ENCODE data around the gene HUS1B. TPM values are rescaled to one million over a fixed set of nuclear protein-coding genes. Genes with fewer than 3 reads are reported as not detected.
"Not testable (repeated sequence)": the region's sequence is repeated elsewhere in the genome, so short reads cannot be mapped to it uniquely, and the experiment has no call there.

HUS1B gene
- total RNA-seq, 3 donors from 2014 or later = 1.2 to 1.3 (median 1.3) TPM

DNA sequence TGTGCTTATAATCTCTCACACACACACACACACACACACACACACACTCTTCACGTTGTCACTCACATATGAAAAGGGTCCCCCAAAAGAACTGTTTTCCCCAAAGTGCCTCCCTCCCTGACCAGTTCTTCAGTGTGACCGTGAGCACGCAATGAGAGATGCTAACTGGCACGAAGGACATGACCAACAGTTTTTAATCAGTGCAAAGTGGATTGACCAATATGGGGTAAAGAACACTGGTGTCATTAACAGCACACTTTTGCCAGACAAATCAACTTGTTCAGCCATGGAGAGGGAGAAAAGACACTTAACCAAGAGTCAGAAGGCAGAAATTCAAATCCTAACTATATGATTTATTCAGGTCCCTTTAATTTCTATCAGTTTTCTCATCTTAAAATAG, 21.0 kb upstream of the HUS1B start:
- Histone ChIP-seq H3K36me3 (ENCODE audit: low read depth) (no peaks in the 10 kb centered on the region), H3K9me3 (no peaks in the 10 kb centered on the region), H3K4me1 (ENCODE audit: low read depth) (peaks cover 4% of the 10 kb centered on the region), H3K4me3 (no peak overlapping the region)
- intact Hi-C loops (cut with DNase I, micrococcal nuclease) = no loop called here
- ATAC-seq (no peak), DNase-seq (no peak)
- TF ChIP-seq, protein P1, sequence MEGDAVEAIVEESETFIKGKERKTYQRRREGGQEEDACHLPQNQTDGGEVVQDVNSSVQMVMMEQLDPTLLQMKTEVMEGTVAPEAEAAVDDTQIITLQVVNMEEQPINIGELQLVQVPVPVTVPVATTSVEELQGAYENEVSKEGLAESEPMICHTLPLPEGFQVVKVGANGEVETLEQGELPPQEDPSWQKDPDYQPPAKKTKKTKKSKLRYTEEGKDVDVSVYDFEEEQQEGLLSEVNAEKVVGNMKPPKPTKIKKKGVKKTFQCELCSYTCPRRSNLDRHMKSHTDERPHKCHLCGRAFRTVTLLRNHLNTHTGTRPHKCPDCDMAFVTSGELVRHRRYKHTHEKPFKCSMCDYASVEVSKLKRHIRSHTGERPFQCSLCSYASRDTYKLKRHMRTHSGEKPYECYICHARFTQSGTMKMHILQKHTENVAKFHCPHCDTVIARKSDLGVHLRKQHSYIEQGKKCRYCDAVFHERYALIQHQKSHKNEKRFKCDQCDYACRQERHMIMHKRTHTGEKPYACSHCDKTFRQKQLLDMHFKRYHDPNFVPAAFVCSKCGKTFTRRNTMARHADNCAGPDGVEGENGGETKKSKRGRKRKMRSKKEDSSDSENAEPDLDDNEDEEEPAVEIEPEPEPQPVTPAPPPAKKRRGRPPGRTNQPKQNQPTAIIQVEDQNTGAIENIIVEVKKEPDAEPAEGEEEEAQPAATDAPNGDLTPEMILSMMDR (IDR thresholded peaks at IDR 0.05) = no peak

DNA sequence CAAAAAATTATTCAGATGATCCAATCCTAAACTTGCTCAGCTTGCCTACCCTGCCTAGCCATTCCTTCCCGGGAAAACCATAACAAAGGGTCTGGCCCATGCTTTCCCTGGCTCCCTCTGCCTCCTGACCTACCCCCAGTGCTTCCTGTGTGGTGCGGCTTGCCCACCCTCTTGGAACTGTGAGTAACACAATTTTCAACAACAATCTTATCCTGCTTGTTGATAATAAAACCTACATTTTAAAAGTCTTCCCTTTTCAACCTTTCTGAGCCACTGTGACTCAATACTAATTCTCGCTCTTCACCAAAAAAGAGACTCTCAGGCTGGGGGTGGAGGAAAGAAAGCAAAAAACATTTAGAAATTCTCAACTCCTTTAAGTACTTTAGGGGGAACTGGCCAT, 18.1 kb upstream of the HUS1B start:
- no peaks in the 10 kb centered on the region for H3K4me1 ChIP-seq (ENCODE audit: low read depth)
- no peaks in the 10 kb centered on the region for H3K9me3 ChIP-seq

DNA sequence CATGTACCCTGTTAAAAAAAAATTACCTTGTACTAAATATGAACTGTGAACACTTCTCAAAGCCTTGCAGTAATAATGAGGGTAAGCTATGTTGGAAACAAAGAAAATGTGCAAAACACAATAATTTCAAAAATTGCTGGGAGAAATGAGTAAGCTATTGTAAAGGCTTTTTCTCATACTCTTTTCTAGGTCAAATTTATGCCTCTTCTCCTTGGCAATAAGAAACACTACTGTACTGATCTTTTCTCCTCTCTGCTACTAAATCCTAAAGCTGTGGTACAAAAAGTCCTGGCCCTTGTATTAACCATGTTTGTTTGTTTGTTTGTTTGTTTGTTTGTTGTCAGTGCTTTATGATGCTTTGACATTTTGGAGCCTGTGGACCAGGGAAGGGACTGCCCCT, 17.5 kb upstream of the HUS1B start:
- no peaks in the 10 kb centered on the region for H3K9me3 ChIP-seq
- ATAC-seq (no peak), DNase-seq (no peak)
- intact Hi-C loops (cut with DNase I, micrococcal nuclease) = no loop called here
- H3K36me3 ChIP-seq (ENCODE audit: low read depth) = no peaks in the 10 kb centered on the region
- H3K4me1 ChIP-seq (ENCODE audit: low read depth) = no peaks in the 10 kb centered on the region
- H3K4me3 ChIP-seq = no peak overlapping the region
- TF ChIP-seq, protein P1 (IDR thresholded peaks at IDR 0.05) = no peak

More for the DNA sequence above, 18.1 kb upstream of the HUS1B start:
- intact Hi-C loops (cut with DNase I, micrococcal nuclease) = no loop called here
- Histone ChIP-seq H3K36me3 (ENCODE audit: low read depth) (no peaks in the 10 kb centered on the region), H3K4me3 (no peak overlapping the region)
- TF ChIP-seq, protein P1 (IDR thresholded peaks at IDR 0.05) = no peak
- DNase-seq (no peak), ATAC-seq (no peak)

DNA sequence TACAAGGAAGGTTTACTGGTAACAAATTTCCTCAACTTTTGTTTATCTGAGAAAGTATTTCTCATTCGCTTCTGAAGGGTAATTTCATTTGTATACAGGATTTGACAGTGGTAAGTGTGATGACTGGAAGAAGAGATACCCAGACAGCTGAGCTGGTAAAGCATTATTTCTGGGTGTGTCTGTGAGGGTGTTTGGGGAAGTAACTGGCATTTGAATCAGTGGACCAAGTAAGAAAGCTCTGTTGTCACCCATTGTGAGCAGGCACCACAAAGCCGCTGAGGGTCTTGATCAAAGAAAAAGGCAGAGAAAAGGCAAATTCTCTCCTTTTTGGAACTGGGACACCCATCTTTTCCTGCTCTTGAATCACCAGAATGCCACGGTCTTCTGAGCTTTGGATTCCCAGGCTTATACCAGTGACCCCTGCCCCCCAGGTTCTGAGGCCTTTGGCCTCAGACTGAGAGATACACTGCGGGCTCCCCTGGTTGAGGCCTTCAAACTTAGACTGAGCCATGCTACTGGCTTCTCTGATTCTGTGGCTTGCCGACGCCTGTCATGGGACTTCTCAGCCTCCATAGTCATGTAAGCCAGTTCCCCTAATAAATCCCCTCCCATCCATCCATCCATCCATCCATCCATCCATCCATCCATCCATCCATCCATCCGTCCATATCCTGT, 10.5 kb upstream of the HUS1B start:
- ATAC-seq (no peak), DNase-seq (no peak)
- no peaks in the 10 kb centered on the region for H3K9me3 ChIP-seq
- TF ChIP-seq, protein P1 (IDR thresholded peaks at IDR 0.05) = no peak
- no peaks in the 10 kb centered on the region for H3K36me3 ChIP-seq (ENCODE audit: low read depth)
- H3K4me1 ChIP-seq (ENCODE audit: low read depth) = no peaks in the 10 kb centered on the region
- intact Hi-C loops (cut with DNase I, micrococcal nuclease) = no loop called here
- H3K4me3 ChIP-seq = no peak overlapping the region

DNA sequence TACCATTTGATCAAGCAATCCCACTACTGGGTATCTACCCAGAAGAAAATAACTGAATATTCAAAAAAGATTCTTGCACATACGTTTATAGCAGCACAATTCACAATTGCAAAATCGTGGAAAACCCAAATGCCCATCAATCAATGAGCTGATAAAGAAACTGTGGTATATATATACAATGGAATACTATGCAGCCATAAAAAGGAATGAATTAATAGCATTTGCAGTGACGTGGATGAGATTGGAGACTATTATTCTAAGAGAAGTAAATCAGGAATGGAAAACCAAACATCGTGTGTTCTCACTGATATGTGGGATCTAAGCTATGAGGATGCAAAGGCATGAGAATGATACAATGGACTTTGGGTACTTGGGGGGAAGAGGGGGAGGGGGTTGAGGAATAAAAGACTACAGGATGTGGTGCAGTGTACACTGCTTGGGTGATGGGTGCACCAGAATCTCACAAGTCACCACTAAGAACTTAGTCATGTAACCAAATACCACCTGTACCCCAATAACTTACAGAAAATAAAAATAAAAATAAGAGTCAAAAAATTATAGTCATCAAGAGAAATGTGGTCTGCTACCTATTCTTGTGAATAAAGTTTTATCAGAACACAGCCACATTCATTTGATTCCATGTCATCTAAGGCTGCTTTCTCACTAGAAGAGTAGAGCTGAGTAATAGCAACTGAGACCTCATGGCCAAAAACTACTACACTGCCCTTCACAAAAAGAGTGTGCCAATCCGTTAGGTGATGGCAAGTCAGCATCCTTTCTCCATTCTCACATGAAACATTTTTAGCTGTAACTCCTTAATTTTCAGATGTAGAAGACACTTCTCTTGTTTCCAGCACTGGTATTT, 8.7 kb upstream of the HUS1B start:
- Histone ChIP-seq H3K4me3 (no peak overlapping the region), H3K36me3 (ENCODE audit: low read depth) (no peaks in the 10 kb centered on the region), H3K9me3 (no peaks in the 10 kb centered on the region), H3K4me1 (ENCODE audit: low read depth) (no peaks in the 10 kb centered on the region)
- ATAC-seq (no peak), DNase-seq (no peak)
- intact Hi-C loops (cut with DNase I, micrococcal nuclease) = no loop called here
- TF ChIP-seq, protein P1 (IDR thresholded peaks at IDR 0.05) = no peak

DNA sequence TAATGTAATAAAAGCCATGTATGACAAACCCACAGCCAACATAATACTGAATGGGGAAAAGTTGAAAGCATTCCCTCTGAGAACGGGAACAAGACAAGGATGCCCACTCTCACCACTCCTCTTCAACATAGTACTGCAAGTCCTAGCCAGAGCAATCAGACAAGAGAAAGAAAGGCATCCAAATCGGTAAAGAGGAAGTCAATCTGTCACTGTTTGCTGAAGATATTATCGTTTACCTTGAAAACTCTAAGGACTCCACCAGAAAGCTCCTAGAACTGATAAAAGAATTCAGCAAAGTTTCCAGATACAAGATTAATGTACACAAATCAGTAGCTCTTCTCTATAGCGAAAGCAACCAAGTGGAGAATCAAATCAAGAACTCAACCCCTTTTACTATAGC, 6.9 kb upstream of the HUS1B start:
- H3K4me1 ChIP-seq (ENCODE audit: low read depth); H3K4me3 ChIP-seq; intact Hi-C loops (cut with DNase I, micrococcal nuclease); DNase-seq; ATAC-seq; H3K36me3 ChIP-seq (ENCODE audit: low read depth); H3K9me3 ChIP-seq: not testable (repeated sequence)
